WTC11 (cell line): ENCODE measurements around the gene STXBP1. TPM values are rescaled to one million over a fixed set of nuclear protein-coding genes. Genes with fewer than 3 reads are reported as not detected.

Experiments used
- ATAC-seq: fragments of 200-7000 bp; cut with Tn5 transposase; 2 replicates; pipeline ENCODE4 v1.10.0; 2021; ENCODE audit warnings: mild to moderate bottlenecking, moderate library complexity
- CTCF ChIA-PET: fragments of 300-600 bp; sonication (Branson Sonifier 250); formaldehyde crosslinking; loops from one replicate; lab custom pipeline; 2021; ENCODE audit warnings: antibody characterized with exemption; lab: Charles Lee
- POLR2A ChIA-PET: fragments of 350-600 bp; sonication (Branson Sonifier 250); formaldehyde crosslinking; loops from one replicate; lab custom pipeline; 2021; ENCODE audit warnings: antibody characterized with exemption; lab: Charles Lee
- DNase-seq: peaks from one replicate; pipeline ENCODE4 v3.0.0; 2021; ENCODE audit warnings: low spot score
- H3K27ac Mint-ChIP-seq: 2 replicates; pipeline ENCODE4 v1.8.0; 2021; ENCODE audit warnings: mixed read lengths
- H3K27me3 Mint-ChIP-seq: 2 replicates; pipeline ENCODE4 v1.8.0; 2021; ENCODE audit warnings: low read depth, mild to moderate bottlenecking, moderate library complexity, mixed read lengths
- H3K36me3 Mint-ChIP-seq: 2 replicates; pipeline ENCODE4 v1.8.0; 2021; ENCODE audit warnings: mixed read lengths
- H3K4me1 Mint-ChIP-seq: 2 replicates; pipeline ENCODE4 v1.8.0; 2022; ENCODE audit warnings: mixed read lengths
- H3K4me3 Mint-ChIP-seq: 2 replicates; pipeline ENCODE4 v1.8.0; 2021; ENCODE audit warnings: mild to moderate bottlenecking, moderate library complexity, mixed read lengths
- H3K9me3 Mint-ChIP-seq: 2 replicates; pipeline ENCODE4 v1.8.0; 2021; ENCODE audit warnings: mixed read lengths
- ATF6 ChIP-seq: sonication (generic); formaldehyde crosslinking; IDR thresholded peaks from 2 replicates; pipeline ENCODE4 v1.8.1; 2023; ENCODE audit warnings: mild to moderate bottlenecking, missing genetic modification reagents
- CBFB ChIP-seq: sonication (generic); formaldehyde crosslinking; IDR thresholded peaks from 2 replicates; pipeline ENCODE4 v1.8.1; 2022; ENCODE audit warnings: mild to moderate bottlenecking, low read depth, missing genetic modification reagents
- GABPB1 ChIP-seq: sonication (generic); formaldehyde crosslinking; IDR thresholded peaks from 2 replicates; pipeline ENCODE4 v1.8.1; 2023; ENCODE audit warnings: mild to moderate bottlenecking, missing genetic modification reagents
- GTF2I ChIP-seq: fragments of 250-450 bp; sonication (Bioruptor Pico); conservative IDR thresholded peaks from 2 replicates; pipeline ENCODE4 v1.4.0; 2021; ENCODE audit warnings: mild to moderate bottlenecking
- OVOL2 ChIP-seq: fragments of 250-450 bp; sonication (Bioruptor Pico); IDR thresholded peaks from 2 replicates; pipeline ENCODE4 v1.9.0; 2021; ENCODE audit warnings: mild to moderate bottlenecking, borderline replicate concordance
- SMAD4 ChIP-seq: sonication (generic); formaldehyde crosslinking; IDR thresholded peaks from 2 replicates; pipeline ENCODE4 v1.8.0; 2022; ENCODE audit warnings: mild to moderate bottlenecking, missing genetic modification reagents
- TEAD1 ChIP-seq: sonication (generic); formaldehyde crosslinking; IDR thresholded peaks from 2 replicates; pipeline ENCODE4 v1.8.0; 2022; ENCODE audit warnings: mild to moderate bottlenecking, missing genetic modification reagents
- ZNF121 ChIP-seq: sonication (generic); formaldehyde crosslinking; IDR thresholded peaks from 2 replicates; pipeline ENCODE4 v1.8.0; 2023; ENCODE audit warnings: missing genetic modification reagents
- ZNF396 ChIP-seq: fragments of 250-450 bp; sonication (Bioruptor Pico); IDR thresholded peaks from 2 replicates; pipeline ENCODE4 v1.8.0; 2021; ENCODE audit warnings: mild to moderate bottlenecking, moderate library complexity, borderline replicate concordance
- ZNF423 ChIP-seq: fragments of 250-450 bp; sonication (Bioruptor Pico); IDR thresholded peaks from 2 replicates; pipeline ENCODE4 v2.1.2; 2022; ENCODE audit warnings: mild to moderate bottlenecking, moderate library complexity
- ZNF425 ChIP-seq: fragments of 250-450 bp; sonication (Bioruptor Pico); conservative IDR thresholded peaks from 2 replicates; pipeline ENCODE4 v1.9.0; 2021; ENCODE audit warnings: mild to moderate bottlenecking
- total RNA-seq: library from RNA; stranded (reverse); gene quantifications from 3 replicates; pipeline ENCODE4 v1.2.3, GENCODE V29; 2021
- TF ChIP-seq, protein P1 (sequence below): sonication (generic); formaldehyde crosslinking; IDR thresholded peaks from 2 replicates; pipeline ENCODE4 v1.8.1; 2023; ENCODE audit warnings: mild to moderate bottlenecking, missing genetic modification reagents
- TF ChIP-seq, protein P2 (sequence below): sonication (generic); formaldehyde crosslinking; IDR thresholded peaks from 2 replicates; pipeline ENCODE4 v1.8.1; 2022; ENCODE audit warnings: missing genetic modification reagents, borderline replicate concordance
- TF ChIP-seq, protein P3 (sequence below): fragments of 200-600 bp; IDR thresholded peaks from 2 replicates; pipeline ENCODE4 v1.8.0; 2022; ENCODE audit warnings: antibody characterized with exemption

The STXBP1 gene
- total RNA-seq, 1 experiment from 2014 or later, result 37.1 TPM

- H3K4me1 Mint-ChIP-seq, result peaks cover 15% of the 10 kb centered on the region
- ATAC-seq (peak; percentile 13), DNase-seq (no peak)
- H3K27ac Mint-ChIP-seq, result no peak overlapping the region
- no peak overlapping the region for H3K4me3 Mint-ChIP-seq
- TF ChIP-seq CBFB (CRISPR knock-in tag) (no peak), ZNF423 (no peak), GABPB1 (no peak)
- TF ChIP-seq, protein P1, sequence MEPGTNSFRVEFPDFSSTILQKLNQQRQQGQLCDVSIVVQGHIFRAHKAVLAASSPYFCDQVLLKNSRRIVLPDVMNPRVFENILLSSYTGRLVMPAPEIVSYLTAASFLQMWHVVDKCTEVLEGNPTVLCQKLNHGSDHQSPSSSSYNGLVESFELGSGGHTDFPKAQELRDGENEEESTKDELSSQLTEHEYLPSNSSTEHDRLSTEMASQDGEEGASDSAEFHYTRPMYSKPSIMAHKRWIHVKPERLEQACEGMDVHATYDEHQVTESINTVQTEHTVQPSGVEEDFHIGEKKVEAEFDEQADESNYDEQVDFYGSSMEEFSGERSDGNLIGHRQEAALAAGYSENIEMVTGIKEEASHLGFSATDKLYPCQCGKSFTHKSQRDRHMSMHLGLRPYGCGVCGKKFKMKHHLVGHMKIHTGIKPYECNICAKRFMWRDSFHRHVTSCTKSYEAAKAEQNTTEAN (CRISPR knock-in tag), result peak; percentile 83; the same call in 1 of the 2 replicates
- TF ChIP-seq, protein P2, sequence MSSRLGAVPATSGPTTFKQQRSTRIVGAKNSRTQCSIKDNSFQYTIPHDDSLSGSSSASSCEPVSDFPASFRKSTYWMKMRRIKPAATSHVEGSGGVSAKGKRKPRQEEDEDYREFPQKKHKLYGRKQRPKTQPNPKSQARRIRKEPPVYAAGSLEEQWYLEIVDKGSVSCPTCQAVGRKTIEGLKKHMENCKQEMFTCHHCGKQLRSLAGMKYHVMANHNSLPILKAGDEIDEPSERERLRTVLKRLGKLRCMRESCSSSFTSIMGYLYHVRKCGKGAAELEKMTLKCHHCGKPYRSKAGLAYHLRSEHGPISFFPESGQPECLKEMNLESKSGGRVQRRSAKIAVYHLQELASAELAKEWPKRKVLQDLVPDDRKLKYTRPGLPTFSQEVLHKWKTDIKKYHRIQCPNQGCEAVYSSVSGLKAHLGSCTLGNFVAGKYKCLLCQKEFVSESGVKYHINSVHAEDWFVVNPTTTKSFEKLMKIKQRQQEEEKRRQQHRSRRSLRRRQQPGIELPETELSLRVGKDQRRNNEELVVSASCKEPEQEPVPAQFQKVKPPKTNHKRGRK (CRISPR knock-in tag), result no peak
- POLR2A ChIA-PET, result interaction anchor here (0.7 kb wide), 1 partner anchor 65 kb away, joined by 3 read pairs; no protein-coding TSS in a partner anchor
- H3K27me3 Mint-ChIP-seq, result no peaks in the 10 kb centered on the region
- peaks cover 5% of the 10 kb centered on the region for H3K9me3 Mint-ChIP-seq
- CTCF ChIA-PET, result interaction anchor here (0.5 to 3.4 kb wide), 15 partner anchors 8 to 198 kb away, joined by 3 to 44 read pairs (median 4); partner anchors contain the start of gene TOR2A
- H3K36me3 Mint-ChIP-seq, result no peaks in the 10 kb centered on the region
These were observed 26.0 kb upstream of the STXBP1 start for GRCh38 chr9:127586096-127586495.

DNA sequence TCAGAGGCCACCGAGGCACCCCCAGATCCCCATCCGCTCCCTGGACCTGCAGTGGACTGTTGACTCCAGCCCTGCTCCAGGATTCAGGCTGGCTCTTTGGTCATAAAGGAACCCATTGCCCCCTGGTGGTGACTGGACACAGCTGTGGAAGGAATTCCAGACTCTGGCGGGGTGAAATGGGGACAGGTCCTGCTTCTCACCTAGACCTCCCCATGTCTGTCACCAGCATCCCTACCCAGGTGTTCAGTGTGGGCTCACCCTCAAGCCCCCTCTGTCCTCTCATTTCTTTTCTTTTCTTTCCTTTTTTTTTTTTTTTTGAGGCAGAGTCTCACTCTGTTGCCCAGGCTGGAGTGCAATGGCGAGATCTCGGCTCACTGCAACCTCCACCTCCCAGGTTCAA is 25.5 kb upstream of the STXBP1 start:
- Mint-ChIP-seq H3K9me3 (peaks cover 5% of the 10 kb centered on the region), H3K27ac (no peak overlapping the region), H3K4me1 (peaks cover 15% of the 10 kb centered on the region), H3K4me3 (no peak overlapping the region), H3K36me3 (no peaks in the 10 kb centered on the region), H3K27me3 (no peaks in the 10 kb centered on the region)
- ChIA-PET CTCF (interaction anchor here (1.0 to 3.4 kb wide), 13 partner anchors 8 to 170 kb away, joined by 3 to 44 read pairs (median 4); partner anchors contain the start of gene TOR2A), POLR2A (interaction anchor here (0.7 kb wide), 1 partner anchor 65 kb away, joined by 3 read pairs; no protein-coding TSS in a partner anchor)
- peak; percentile 86 for DNase-seq
- ATAC-seq, result peak; percentile 92
- TF ChIP-seq SMAD4 (CRISPR knock-in tag) (no peak), GTF2I (CRISPR knock-in tag) (no peak), ZNF121 (no peak), GABPB1 (0 out of 2 replicates have a peak, but pooled peaks have one; percentile 14), ATF6 (CRISPR knock-in tag) (no peak), TEAD1 (CRISPR knock-in tag) (no peak), OVOL2 (CRISPR knock-in tag) (no peak), ZNF425 (no peak), ZNF396 (CRISPR knock-in tag) (no peak)
- TF ChIP-seq, protein P3, sequence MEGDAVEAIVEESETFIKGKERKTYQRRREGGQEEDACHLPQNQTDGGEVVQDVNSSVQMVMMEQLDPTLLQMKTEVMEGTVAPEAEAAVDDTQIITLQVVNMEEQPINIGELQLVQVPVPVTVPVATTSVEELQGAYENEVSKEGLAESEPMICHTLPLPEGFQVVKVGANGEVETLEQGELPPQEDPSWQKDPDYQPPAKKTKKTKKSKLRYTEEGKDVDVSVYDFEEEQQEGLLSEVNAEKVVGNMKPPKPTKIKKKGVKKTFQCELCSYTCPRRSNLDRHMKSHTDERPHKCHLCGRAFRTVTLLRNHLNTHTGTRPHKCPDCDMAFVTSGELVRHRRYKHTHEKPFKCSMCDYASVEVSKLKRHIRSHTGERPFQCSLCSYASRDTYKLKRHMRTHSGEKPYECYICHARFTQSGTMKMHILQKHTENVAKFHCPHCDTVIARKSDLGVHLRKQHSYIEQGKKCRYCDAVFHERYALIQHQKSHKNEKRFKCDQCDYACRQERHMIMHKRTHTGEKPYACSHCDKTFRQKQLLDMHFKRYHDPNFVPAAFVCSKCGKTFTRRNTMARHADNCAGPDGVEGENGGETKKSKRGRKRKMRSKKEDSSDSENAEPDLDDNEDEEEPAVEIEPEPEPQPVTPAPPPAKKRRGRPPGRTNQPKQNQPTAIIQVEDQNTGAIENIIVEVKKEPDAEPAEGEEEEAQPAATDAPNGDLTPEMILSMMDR, result peak; percentile 72
- TF ChIP-seq, protein P2 (CRISPR knock-in tag), result no peak
